ENCODE results near the gene TSPAN5.
A peak's percentile ranks its signal among the peaks of the same experiment; 100 is the strongest.

The TSPAN5 gene

GRCh38 chr4:98570151-98570797, 88.1 kb downstream of the TSPAN5 start:
- no peak overlapping the region for H3K4me2 ChIP-seq (ENCODE audit: insufficient read depth, low read length, poor library complexity, severe bottlenecking)
- no peak overlapping the region for H2BK5ac ChIP-seq (ENCODE audit: low read length)
- H2AK5ac ChIP-seq (ENCODE audit: low read depth, low read length): no peak overlapping the region
- H2BK15ac ChIP-seq (ENCODE audit: low read length): no peak overlapping the region
- no peak overlapping the region for H2BK12ac ChIP-seq (ENCODE audit: low read length)
- no peak overlapping the region for H2BK120ac ChIP-seq (ENCODE audit: low read depth, low read length)
- H2AFZ ChIP-seq (ENCODE audit: low read length): no peak overlapping the region
- H4K91ac ChIP-seq (ENCODE audit: low read depth, low read length, poor library complexity): no peak overlapping the region
- no peaks in the 10 kb centered on the region for H3K36me3 ChIP-seq (replicated peaks in 1 of 2; ENCODE audit: control insufficient read depth in 2 of 2, insufficient read depth in 2 of 2, low read length in 2 of 2)
- H3K23ac ChIP-seq (ENCODE audit: low read depth, low read length, poor library complexity): no peak overlapping the region
- no peak overlapping the region for H3K4me3 ChIP-seq (ENCODE audit: low read length in 2 of 2)
- no peak overlapping the region for H3K4ac ChIP-seq (ENCODE audit: low read length)
- no peak overlapping the region for H3K27ac ChIP-seq (replicated peaks; ENCODE audit: low read length)
- WGBS, 2 donors (ENCODE audit: extremely low coverage in 2 of 2, insufficient read length in 2 of 2, insufficient replicate concordance in 1 of 2): no CpG with 5 or more reads among the region's 5 CpGs
- no peak overlapping the region for H3K14ac ChIP-seq (ENCODE audit: low read length)
- peaks cover 8 to 9% of the 10 kb centered on the region in 2 donors for H3K4me1 ChIP-seq (ENCODE audit: control insufficient read depth in 2 of 2, insufficient read depth in 1 of 2, low read depth in 1 of 2, low read length in 2 of 2)
- no peak for DNase-seq (ENCODE audit: low spot score)
- no peak overlapping the region for H3K9ac ChIP-seq (ENCODE audit: low read depth, low read length, poor library complexity)
- no peaks in the 10 kb centered on the region for H3K79me1 ChIP-seq (ENCODE audit: low read depth, low read length)
- H3K9me3 ChIP-seq (replicated peaks in 1 of 2; ENCODE audit: control insufficient read depth in 2 of 2, insufficient read depth in 1 of 2, low read depth in 1 of 2, low read length in 2 of 2): no peaks in the 10 kb centered on the region
- H3K27me3 ChIP-seq (ENCODE audit: control insufficient read depth in 3 of 3, insufficient read depth in 3 of 3, low read depth in 1 of 3, low read length in 3 of 3): no peaks in the 10 kb centered on the region
- H4K8ac ChIP-seq (ENCODE audit: low read depth, low read length): no peak overlapping the region
- H3K18ac ChIP-seq (ENCODE audit: low read length): peak overlapping the region; percentile 79

GRCh38 chr4:98568941-98569663, 89.3 kb downstream of the TSPAN5 start:
- WGBS, 2 donors (ENCODE audit: extremely low coverage in 2 of 2, insufficient read length in 2 of 2, insufficient replicate concordance in 1 of 2): no CpG with 5 or more reads among the region's 7 CpGs
- Histone ChIP-seq H3K4me3 (ENCODE audit: low read length in 2 of 2) (no peak overlapping the region), H3K36me3 (replicated peaks in 1 of 2; ENCODE audit: control insufficient read depth in 2 of 2, insufficient read depth in 2 of 2, low read length in 2 of 2) (no peaks in the 10 kb centered on the region), H4K8ac (ENCODE audit: low read depth, low read length) (no peak overlapping the region), H3K23ac (ENCODE audit: low read depth, low read length, poor library complexity) (no peak overlapping the region), H3K18ac (ENCODE audit: low read length) (no peak overlapping the region), H2AK5ac (ENCODE audit: low read depth, low read length) (no peak overlapping the region), H2BK120ac (ENCODE audit: low read depth, low read length) (no peak overlapping the region), H3K4me1 (ENCODE audit: control insufficient read depth in 2 of 2, insufficient read depth in 1 of 2, low read depth in 1 of 2, low read length in 2 of 2) (peaks cover 7 to 8% of the 10 kb centered on the region in 2 donors), H3K79me1 (ENCODE audit: low read depth, low read length) (no peaks in the 10 kb centered on the region), H2BK15ac (ENCODE audit: low read length) (no peak overlapping the region), H2BK5ac (ENCODE audit: low read length) (no peak overlapping the region), H3K27me3 (ENCODE audit: control insufficient read depth in 3 of 3, insufficient read depth in 3 of 3, low read depth in 1 of 3, low read length in 3 of 3) (no peaks in the 10 kb centered on the region), H3K27ac (replicated peaks; ENCODE audit: low read length) (no peak overlapping the region), H2AFZ (ENCODE audit: low read length) (no peak overlapping the region), H4K91ac (ENCODE audit: low read depth, low read length, poor library complexity) (no peak overlapping the region), H2BK12ac (ENCODE audit: low read length) (no peak overlapping the region), H3K4ac (ENCODE audit: low read length) (no peak overlapping the region), H3K4me2 (ENCODE audit: insufficient read depth, low read length, poor library complexity, severe bottlenecking) (no peak overlapping the region), H3K9ac (ENCODE audit: low read depth, low read length, poor library complexity) (no peak overlapping the region), H3K9me3 (replicated peaks in 1 of 2; ENCODE audit: control insufficient read depth in 2 of 2, insufficient read depth in 1 of 2, low read depth in 1 of 2, low read length in 2 of 2) (no peaks in the 10 kb centered on the region), H3K14ac (ENCODE audit: low read length) (no peak overlapping the region)
- DNase-seq (ENCODE audit: low spot score): no peak

GRCh38 chr4:98567611-98568010, 90.8 kb downstream of the TSPAN5 start:
- no peak overlapping the region for H2AFZ ChIP-seq (ENCODE audit: low read length)
- H2BK5ac ChIP-seq (ENCODE audit: low read length): no peak overlapping the region
- no peak overlapping the region for H2BK15ac ChIP-seq (ENCODE audit: low read length)
- H3K4me2 ChIP-seq (ENCODE audit: insufficient read depth, low read length, poor library complexity, severe bottlenecking): no peak overlapping the region
- H3K36me3 ChIP-seq (replicated peaks in 1 of 2; ENCODE audit: control insufficient read depth in 2 of 2, insufficient read depth in 2 of 2, low read length in 2 of 2): no peaks in the 10 kb centered on the region
- no peak overlapping the region for H3K9ac ChIP-seq (ENCODE audit: low read depth, low read length, poor library complexity)
- H3K23ac ChIP-seq (ENCODE audit: low read depth, low read length, poor library complexity): no peak overlapping the region
- H3K4ac ChIP-seq (ENCODE audit: low read length): no peak overlapping the region
- H3K18ac ChIP-seq (ENCODE audit: low read length): no peak overlapping the region
- no peak overlapping the region for H4K8ac ChIP-seq (ENCODE audit: low read depth, low read length)
- DNase-seq (ENCODE audit: low spot score): no peak
- H3K27me3 ChIP-seq (ENCODE audit: control insufficient read depth in 3 of 3, insufficient read depth in 3 of 3, low read depth in 1 of 3, low read length in 3 of 3): no peaks in the 10 kb centered on the region
- no peaks in the 10 kb centered on the region for H3K79me1 ChIP-seq (ENCODE audit: low read depth, low read length)
- H2AK5ac ChIP-seq (ENCODE audit: low read depth, low read length): no peak overlapping the region
- H3K14ac ChIP-seq (ENCODE audit: low read length): no peak overlapping the region
- H3K9me3 ChIP-seq (replicated peaks in 1 of 2; ENCODE audit: control insufficient read depth in 2 of 2, insufficient read depth in 1 of 2, low read depth in 1 of 2, low read length in 2 of 2): no peaks in the 10 kb centered on the region
- no CpG with 5 or more reads among the region's 7 CpGs for whole genome bisulfite sequencing, 2 donors (ENCODE audit: extremely low coverage in 2 of 2, insufficient read length in 2 of 2, insufficient replicate concordance in 1 of 2)
- no peak overlapping the region for H3K4me3 ChIP-seq (ENCODE audit: low read length in 2 of 2)
- peaks cover 7 to 8% of the 10 kb centered on the region in 2 donors for H3K4me1 ChIP-seq (ENCODE audit: control insufficient read depth in 2 of 2, insufficient read depth in 1 of 2, low read depth in 1 of 2, low read length in 2 of 2)
- H4K91ac ChIP-seq (ENCODE audit: low read depth, low read length, poor library complexity): no peak overlapping the region
- no peak overlapping the region for H3K27ac ChIP-seq (replicated peaks; ENCODE audit: low read length)
- H2BK12ac ChIP-seq (ENCODE audit: low read length): no peak overlapping the region
- no peak overlapping the region for H2BK120ac ChIP-seq (ENCODE audit: low read depth, low read length)

- Histone ChIP-seq H2BK120ac (ENCODE audit: low read depth, low read length) (no peak overlapping the region), H3K4me3 (ENCODE audit: low read length in 2 of 2) (no peak overlapping the region), H3K9ac (ENCODE audit: low read depth, low read length, poor library complexity) (no peak overlapping the region), H3K27ac (replicated peaks; ENCODE audit: low read length) (no peak overlapping the region), H3K4ac (ENCODE audit: low read length) (no peak overlapping the region), H3K4me2 (ENCODE audit: insufficient read depth, low read length, poor library complexity, severe bottlenecking) (no peak overlapping the region), H3K18ac (ENCODE audit: low read length) (peak overlapping the region; percentile 74), H3K9me3 (replicated peaks in 1 of 2; ENCODE audit: control insufficient read depth in 2 of 2, insufficient read depth in 1 of 2, low read depth in 1 of 2, low read length in 2 of 2) (no peaks in the 10 kb centered on the region), H3K27me3 (ENCODE audit: control insufficient read depth in 3 of 3, insufficient read depth in 3 of 3, low read depth in 1 of 3, low read length in 3 of 3) (no peaks in the 10 kb centered on the region), H2BK15ac (ENCODE audit: low read length) (no peak overlapping the region), H4K91ac (ENCODE audit: low read depth, low read length, poor library complexity) (no peak overlapping the region), H2AK5ac (ENCODE audit: low read depth, low read length) (no peak overlapping the region), H3K79me1 (ENCODE audit: low read depth, low read length) (no peaks in the 10 kb centered on the region), H3K4me1 (ENCODE audit: control insufficient read depth in 2 of 2, insufficient read depth in 1 of 2, low read depth in 1 of 2, low read length in 2 of 2) (peaks cover 7 to 8% of the 10 kb centered on the region in 2 donors), H2BK12ac (ENCODE audit: low read length) (no peak overlapping the region), H3K36me3 (replicated peaks in 1 of 2; ENCODE audit: control insufficient read depth in 2 of 2, insufficient read depth in 2 of 2, low read length in 2 of 2) (no peaks in the 10 kb centered on the region), H4K8ac (ENCODE audit: low read depth, low read length) (no peak overlapping the region), H2AFZ (ENCODE audit: low read length) (peak overlapping the region; percentile 32), H3K14ac (ENCODE audit: low read length) (no peak overlapping the region), H2BK5ac (ENCODE audit: low read length) (no peak overlapping the region), H3K23ac (ENCODE audit: low read depth, low read length, poor library complexity) (peak overlapping the region; percentile 76)
- no CpG with 5 or more reads among the region's 11 CpGs for whole genome bisulfite sequencing, 2 donors (ENCODE audit: extremely low coverage in 2 of 2, insufficient read length in 2 of 2, insufficient replicate concordance in 1 of 2)
- no peak for DNase-seq (ENCODE audit: low spot score)
Measured at GRCh38 chr4:98566361-98567008, 91.9 kb downstream of the TSPAN5 start.
